HG03521 (cell line): ENCODE data around the gene FBXL5.
A peak's percentile ranks its signal among the peaks of the same experiment; 100 is the strongest.

Experiments used
- ATAC-seq: cut with Tn5 transposase; IDR thresholded peaks from one replicate; pipeline ENCODE4 v1.9.1; 2021; ENCODE audit warnings: mild to moderate bottlenecking, moderate library complexity; ENCODE audit not compliant: unreplicated experiment

Gene FBXL5, protein sequence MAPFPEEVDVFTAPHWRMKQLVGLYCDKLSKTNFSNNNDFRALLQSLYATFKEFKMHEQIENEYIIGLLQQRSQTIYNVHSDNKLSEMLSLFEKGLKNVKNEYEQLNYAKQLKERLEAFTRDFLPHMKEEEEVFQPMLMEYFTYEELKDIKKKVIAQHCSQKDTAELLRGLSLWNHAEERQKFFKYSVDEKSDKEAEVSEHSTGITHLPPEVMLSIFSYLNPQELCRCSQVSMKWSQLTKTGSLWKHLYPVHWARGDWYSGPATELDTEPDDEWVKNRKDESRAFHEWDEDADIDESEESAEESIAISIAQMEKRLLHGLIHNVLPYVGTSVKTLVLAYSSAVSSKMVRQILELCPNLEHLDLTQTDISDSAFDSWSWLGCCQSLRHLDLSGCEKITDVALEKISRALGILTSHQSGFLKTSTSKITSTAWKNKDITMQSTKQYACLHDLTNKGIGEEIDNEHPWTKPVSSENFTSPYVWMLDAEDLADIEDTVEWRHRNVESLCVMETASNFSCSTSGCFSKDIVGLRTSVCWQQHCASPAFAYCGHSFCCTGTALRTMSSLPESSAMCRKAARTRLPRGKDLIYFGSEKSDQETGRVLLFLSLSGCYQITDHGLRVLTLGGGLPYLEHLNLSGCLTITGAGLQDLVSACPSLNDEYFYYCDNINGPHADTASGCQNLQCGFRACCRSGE

DNA sequence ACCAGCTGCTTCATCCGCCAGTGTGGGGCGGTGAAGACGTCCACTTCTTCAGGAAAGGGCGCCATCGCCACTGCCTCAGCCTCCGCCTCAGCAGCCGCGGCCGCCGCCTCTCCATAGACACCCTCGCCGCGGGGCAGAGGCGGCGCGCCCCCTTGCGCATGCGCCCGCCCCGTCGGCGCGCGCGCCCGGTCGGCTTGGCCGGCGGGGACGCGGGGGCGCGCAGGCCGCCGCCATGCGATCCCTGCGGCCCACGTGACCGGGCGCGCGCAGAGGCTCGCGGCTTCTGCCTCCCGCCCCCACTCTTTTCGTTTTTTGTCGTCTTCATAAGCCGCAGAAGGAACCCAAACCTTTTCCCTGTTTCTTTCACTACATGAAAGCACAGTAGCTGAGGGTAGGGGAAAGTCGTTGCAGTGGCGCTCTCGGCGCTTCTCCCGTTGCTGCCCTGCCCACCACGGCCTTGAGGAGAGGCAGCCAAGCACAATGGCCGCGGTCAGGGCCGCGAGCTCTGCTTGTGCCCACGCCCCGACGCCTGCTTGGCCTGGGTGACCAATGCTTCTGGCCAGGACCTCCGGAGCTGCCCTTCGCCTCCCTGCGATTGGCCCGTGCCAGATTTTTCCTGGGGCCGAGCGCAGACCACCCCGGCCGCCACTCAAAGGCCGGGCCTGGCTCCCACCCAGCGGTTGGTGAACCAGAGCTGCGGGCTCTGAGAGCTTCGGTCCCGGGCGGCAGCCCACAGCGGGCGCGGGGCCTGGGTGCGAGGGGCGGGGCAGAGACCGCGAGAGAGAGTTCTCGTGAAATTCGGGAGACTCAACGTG is at the start of gene FBXL5:
Gene FBXL5, minus strand, starts transcription at position 135 of the 815 bp plus-strand sequence. Its CDS starts 70 bp downstream, at position 65.
- peak; percentile 70 for ATAC-seq

DNA sequence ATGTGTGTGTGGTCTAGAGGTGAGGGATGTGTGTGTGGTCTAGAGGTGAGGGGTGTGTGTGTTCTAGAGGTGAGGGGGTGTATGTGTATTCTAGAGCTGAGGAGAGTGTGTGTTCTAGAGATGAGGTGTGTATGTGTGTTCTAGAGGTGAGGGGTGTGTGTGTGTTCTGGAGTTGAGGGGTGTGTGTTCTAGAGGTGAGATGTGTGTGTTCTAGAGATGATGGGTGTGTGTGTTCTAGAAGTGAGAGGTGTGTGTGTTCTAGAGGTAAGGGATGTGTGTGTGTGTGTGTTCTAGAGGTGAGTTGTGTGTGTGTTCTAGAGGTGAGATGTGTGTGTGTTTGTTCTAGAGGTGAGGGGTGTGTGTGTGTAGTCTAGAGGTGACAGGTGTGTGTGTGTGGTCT is 49.0 kb upstream of the FBXL5 start:
- no peak for ATAC-seq

DNA sequence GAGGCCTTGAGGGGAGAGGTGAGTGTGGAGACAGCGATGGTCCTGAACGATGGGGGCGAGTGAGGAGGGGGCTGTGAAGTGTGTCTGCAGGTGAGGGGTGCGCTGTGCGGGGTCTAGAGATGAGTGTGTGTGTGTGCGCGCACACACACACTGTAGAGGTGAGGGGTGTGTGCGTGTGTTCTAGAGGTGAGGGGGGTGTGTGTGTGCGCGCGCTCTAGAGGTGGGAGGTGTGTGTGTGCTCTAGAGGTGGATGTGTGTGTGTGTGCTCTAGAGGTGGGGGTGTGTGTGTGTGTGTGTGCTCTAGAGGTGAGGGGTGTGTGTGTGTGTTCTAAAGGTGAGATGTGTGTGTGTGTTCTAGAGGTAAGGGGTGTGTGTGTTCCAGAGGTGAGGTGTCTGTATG is 48.3 kb upstream of the FBXL5 start:
- ATAC-seq = no peak

DNA sequence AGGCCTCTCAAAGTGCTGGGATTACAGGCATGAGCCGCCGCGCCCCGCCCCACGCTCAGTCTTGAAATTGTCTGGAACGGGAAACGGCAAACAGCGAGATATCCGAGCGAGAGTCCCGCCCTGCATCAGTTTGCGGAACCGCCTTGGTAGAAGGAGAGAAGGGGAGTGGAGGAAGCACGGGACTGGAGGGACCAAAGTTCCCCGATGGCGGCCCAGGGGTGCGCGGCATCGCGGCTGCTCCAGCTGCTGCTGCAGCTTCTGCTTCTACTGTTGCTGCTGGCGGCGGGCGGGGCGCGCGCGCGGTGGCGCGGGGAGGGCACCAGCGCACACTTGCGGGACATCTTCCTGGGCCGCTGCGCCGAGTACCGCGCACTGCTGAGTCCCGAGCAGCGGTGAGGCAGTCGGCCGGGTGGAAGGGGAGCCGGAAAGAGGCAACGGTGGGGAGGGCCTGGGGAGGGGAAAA is 47.8 kb upstream of the FBXL5 start, which contains the start of gene BST1:
Gene BST1, plus strand, starts transcription at position 125 of the 463 bp plus-strand sequence. Its CDS starts 80 bp downstream, at position 205.
- peak; percentile 57 for ATAC-seq

DNA sequence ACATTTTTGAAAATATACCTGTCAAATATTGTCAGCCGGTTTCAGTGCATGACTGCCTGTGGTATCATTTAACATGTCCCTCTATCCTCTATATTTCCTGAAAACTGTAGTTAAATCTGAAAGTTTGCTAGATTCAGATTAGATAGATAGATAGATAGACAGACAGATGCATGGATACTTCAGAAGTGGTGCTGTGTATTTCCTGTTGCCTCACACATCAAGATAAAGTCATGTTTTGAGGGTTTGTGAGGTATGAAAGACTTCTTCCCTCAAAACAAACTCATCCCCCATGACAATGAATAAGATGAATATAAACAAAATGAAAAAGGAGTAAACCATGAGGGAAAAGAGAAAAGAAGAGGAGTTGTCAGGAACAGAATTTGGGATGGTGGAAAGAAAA is 41.7 kb upstream of the FBXL5 start:
- no peak for ATAC-seq

DNA sequence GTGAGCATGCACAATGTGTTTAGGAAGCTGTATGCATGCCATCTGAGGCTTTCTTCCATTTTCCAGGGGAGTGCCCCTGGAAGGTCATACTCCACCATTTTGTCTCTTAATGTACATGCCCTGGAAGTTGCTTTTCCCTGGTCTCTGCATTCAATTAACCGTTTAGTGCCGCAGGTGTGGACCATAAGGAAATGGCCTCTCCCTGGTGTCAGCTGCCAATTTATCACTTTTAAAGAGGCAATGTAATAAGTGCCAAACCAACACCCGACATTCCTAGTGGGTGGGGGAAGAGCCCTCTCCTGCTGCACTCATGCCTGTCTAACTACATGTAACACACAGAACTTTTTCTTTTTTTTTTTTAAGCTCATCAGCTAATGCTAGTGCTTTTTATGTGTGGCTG is 40.6 kb upstream of the FBXL5 start:
- no peak for ATAC-seq

DNA sequence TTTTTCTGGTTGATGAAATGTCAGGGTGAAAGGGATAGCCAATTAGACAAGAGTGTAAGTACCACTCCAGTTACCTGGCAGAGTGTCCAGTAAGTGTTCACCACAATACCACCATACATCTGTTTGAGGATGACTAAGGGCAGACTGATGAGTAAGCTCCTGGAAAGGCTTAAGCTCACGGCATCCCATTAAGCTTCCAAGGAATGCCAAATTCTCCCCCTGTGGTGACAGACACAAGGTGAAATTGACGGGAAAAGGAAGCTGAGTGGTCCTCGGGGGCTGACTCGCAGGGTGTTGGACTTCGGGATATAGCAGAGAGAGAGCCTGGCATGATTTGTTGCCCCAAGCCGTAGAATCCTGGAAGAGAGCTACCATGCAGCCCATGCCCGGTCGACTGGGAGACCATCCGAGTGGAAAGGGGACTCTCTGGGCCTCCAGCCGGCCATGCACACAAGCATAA is 40.1 kb upstream of the FBXL5 start:
- ATAC-seq = no peak

DNA sequence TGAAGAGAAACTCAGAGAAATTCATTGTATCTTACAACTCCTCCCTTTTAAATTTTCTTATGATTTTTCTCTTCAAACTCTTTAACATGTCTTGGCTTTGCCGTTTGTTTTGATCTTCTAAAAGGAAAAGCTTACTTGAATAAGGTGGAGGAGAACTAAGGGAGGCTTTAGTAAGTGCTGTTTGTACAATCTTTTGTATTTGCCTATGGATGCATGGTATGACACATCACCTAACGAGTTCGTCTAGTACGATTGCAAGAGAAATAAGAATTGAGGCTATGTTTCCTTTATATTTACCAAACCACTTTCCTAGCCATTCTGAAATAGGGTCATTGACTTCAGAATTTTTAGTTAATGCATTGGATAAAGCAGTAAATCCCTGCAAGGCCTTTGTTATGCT is 39.3 kb upstream of the FBXL5 start:
- ATAC-seq = no peak

DNA sequence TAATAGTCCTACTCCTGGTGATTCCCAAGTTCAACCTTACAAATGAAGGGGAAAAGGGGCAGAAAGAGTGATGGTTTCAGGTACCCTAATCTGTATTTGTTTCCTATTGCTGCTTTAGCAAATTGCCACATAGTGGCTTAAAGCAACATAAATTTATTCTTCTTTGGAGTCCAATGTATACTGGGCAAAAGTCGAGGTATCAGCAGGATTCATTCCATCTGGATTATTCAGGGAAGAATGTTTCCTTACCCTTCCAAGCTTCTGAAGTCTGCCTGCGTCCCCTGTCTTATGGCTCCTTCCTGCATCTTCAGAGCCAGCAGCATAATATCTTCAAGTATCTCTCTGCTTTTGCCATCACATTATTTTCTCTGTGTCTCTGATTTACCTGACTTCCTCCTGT is 37.4 kb upstream of the FBXL5 start:
- ATAC-seq = no peak

DNA sequence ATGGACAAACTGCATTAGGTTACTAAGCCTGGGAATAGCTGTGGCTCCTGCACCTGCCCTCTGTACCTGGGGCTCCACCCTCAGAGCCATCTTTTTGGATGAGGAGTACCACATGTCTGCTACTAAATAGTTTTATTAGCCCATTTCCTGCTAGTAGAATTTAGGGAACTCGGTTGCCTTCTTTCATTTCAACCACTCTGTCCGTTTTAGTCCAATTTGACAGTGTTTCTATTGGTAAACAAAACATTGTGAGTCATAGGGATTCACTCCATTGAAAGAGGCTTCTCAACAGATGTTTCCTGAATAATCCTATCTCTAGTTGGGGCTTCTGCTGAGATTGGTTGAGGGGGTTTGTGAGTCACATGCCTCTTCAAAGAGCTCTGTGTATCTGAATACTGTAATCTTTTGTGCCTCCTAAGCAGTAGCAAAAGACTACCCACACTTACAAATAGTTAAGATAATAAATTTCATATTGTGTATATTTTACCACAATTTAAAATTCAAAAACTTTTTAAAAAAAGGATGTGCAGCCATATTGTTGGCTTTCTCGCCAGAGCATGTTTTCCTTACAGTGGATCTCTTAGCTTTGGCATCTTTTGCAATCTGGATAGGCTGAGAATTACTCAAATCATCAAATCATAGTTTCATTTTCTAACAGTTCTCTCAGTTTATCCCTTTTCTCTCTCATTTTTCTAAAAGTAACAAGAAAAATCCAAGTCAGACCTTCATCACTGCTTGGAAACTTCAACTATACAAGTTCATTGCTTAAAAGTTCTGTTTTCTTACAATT is 36.4 kb upstream of the FBXL5 start:
- no peak for ATAC-seq

DNA sequence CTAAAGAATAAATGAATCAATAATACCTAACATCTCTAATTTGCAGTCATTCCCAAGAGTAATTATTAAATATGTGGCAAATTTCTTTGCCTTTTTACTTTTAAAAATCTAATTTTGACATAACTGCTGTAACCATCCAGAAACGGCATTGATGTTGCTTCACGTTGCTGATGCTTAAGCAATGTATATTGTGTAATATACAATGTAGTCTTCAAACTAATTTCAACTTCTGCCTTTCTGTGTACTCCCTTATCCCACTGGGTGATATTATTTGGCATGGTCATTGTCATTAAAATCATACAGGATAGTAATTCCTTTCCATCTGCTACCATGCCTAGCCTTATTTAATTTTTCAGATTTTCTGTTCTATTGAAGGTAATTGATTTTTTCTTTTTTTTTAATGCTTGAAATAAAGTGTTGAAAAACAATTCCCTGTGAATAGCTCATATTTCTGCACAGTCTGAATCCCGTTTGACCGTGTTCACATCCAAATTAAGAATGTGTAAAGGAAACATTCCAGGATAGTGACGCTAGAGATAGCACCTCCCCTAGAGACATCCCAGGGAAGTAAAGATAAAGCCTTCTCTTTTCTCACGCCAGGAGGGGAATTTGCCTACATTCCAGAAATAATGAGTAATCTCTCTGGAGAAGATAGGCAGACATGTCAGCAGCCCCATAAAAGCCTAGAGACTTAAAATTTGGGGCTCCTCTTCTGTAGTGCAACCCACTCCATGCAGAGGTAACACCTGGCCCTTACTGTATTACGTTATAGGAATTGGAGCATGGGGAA is 35.1 kb upstream of the FBXL5 start:
- no peak for ATAC-seq

DNA sequence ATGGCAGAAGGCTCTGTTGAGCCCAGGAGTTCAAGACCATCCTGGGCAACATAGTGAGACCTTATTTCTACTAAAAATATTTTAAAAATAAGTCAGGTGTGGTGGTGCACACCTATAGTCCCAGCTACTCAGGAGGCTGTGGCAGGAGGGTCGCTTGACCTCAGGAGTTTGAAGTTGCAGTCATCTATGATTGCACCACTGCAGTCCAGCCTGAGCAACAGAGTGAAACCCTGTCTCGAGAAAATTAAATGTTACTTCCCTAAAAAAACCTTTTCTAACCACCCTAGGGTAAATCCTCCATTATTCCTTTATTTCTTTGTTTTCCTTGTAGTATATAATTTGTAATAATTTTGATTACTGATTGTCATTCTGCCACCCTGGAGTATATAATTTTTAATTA is 34.4 kb upstream of the FBXL5 start:
- ATAC-seq = no peak

DNA sequence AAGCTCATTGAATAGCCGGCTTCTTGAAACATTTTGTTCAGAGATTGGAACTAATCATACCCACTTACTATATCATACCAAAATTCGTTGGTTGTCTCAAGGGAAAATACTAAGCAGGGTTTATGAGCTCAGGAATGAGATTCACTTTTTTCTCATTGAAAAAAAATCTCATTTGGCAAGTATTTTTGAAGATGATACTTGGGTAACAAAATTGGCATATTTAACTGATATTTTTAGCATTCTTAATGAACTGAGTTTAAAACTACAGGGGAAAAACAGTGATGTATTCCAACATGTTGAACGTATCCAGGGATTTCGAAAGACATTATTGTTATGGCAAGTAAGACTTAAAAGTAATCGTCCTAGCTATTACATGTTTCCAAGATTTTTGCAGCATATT is 32.9 kb upstream of the FBXL5 start:
- ATAC-seq = no peak

DNA sequence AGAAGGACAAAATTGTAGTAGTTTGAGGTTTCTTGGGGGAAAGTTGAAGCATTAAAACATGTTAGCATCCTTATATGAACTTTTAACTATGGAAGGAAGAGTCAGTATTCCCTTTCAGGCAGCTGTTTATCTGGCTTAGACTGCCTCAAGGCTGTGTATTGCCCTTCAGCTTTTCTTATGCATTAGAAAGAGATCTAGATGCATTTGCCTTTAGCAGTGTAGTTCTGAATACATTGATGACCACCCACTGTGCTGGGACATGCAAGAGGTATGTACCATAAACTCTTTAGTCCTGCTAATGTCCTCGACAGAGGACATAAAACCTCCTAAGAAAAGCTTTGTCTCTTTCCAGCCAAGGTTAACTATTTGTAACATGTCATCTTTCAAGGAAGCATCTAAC is 29.3 kb upstream of the FBXL5 start:
- ATAC-seq = no peak

DNA sequence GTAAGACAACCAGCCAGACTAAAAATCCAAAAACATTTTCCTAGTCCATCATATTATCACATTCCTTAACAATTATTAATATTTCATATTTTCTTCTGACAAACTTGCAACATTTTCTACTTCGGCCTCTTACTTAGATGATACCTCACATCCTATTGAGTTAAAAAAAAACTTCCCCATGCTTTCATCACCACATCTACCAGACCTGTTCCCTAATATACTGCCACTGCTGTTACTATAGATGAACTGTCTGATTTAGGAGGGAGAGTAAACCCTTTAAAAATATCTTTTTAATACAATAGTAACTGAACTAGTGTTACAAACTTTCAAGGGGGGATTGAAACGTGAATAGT is 28.0 kb upstream of the FBXL5 start:
- no peak for ATAC-seq

DNA sequence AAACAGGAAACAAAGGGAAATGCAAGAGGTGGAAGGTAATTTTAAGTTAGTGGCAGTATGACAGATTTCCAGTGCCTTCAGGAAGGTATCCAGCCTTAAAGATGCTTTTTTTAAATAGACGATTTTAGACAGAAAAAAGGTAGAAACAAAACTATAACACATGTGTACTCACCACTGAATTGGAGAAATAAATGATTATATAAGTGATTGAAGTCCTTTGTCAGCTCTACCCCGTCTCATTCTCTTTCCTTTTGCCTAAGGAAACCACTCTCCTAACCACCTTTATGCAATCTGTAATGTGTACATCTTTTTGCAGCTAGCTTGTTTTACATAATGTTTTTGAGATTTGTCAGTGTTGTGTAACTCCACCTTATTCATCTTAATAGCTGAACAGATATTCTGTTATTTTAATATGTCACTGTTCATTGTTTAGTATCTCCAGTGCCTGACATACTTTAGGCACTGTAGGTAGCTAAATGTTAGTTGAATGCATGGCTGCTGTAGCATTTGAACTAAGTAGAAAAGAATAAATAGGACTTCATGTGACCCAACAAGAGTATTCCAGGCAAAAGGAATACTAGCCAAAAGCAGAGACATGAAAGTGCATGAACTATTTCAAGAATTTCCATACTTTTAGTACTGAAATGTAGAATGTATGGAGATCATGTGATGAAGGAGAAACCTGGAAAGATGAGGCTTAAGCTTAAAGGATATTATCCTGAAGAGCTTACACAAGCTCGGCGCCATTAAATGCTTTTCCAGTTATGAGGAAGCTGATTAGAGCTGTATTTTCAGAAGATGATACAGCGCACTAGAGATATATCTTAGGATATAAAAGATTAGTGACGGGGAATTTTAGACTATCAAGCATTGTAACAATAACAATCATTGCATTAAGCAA is 27.3 kb upstream of the FBXL5 start:
- no peak for ATAC-seq

DNA sequence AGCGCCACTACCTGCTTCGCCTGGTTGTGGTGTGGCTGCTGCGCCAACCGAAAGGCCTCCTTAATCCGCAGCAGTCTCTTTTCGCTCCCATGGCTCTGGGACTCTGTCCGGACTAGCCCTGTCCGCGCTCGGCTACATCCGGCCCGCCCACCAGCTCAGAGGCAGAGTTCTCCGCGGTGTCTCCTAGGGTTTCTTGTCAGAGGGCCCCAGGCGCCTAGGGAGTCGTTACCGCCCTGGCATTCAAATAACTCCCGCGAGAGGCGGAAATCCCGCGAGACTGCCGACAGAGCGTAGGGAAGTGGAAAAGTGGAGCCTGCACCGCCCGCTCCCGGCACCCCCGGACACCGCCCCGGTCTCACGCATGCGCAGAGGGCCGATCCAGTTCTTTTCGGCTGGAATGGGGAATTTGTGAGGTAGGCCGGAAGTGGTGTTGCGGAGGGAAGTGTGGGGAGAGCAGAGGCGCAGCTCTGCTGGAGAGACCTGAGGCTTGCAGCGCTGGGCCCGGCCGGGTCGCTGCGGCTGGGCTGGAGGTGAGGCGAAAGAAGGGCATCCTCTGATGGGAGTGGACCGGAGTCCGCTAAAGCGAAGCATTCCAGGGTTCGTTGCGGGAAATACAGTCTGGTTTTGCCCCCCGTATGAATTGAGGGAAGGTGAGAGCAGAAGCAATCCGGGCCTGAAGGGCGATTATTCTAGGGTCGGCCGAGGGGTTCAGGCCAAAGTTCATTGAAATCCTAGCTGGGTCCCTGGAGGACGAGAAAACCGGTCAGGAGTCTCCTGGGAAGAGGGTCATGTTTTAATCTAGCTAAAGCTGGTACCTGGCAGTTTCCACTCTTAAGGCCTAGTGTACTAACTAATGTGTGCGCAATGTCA is 26.4 kb upstream of the FBXL5 start, which contains the start of gene FAM200B:
Gene FAM200B, plus strand, starts transcription at position 456 of the 870 bp plus-strand sequence. CDS start 5,151 bp downstream, outside the sequence.
- peak; percentile 90 for ATAC-seq

DNA sequence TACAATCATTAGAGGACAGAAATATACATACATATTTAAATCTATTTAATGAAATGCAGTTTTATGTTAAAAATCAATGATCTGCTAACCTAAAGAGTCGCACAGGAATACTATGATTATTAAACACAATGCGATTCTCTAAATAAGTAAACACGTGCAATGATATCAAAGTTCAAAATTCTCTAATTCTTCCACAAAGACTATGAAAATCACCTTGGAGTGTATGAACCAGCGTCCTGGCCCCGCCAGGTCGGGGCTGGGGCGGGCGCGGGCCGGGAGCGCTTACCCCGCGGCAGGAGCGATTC is 25.9 kb upstream of the FBXL5 start:
- no peak for ATAC-seq
